ENCODE results near the gene PMEPA1.
A peak's percentile ranks its signal among the peaks of the same experiment; 100 is the strongest.

Gene PMEPA1, protein sequence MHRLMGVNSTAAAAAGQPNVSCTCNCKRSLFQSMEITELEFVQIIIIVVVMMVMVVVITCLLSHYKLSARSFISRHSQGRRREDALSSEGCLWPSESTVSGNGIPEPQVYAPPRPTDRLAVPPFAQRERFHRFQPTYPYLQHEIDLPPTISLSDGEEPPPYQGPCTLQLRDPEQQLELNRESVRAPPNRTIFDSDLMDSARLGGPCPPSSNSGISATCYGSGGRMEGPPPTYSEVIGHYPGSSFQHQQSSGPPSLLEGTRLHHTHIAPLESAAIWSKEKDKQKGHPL

GRCh38 chr20:57709823-57710799 lies at the start of gene PMEPA1:
Gene PMEPA1, minus strand, starts transcription at chr20:57710015. Its CDS starts 433 bp downstream, at chr20:57709582.
- peak; percentile 14 to 91 (median 76) for DNase-seq

DNA sequence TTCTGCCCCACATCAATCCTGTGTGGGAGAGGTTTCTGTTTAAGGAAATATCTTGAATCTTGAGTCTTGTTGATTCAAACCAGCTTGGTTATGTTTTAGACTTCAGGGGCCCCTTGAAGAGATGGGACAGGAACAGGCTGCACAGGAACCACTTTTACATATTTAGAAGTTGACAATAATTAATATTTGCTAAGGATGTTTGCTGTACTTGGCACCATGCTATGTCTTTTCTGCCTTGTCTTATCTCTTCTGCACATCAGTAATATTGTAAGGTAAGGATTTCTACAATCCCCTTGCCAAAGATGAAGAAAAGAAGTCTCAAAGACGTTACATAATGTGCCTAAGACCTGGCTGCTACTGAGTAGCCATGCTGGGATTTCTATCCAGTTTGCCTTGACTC lies 48.0 kb upstream of the PMEPA1 start:
- DNase-seq, result no peak

DNA sequence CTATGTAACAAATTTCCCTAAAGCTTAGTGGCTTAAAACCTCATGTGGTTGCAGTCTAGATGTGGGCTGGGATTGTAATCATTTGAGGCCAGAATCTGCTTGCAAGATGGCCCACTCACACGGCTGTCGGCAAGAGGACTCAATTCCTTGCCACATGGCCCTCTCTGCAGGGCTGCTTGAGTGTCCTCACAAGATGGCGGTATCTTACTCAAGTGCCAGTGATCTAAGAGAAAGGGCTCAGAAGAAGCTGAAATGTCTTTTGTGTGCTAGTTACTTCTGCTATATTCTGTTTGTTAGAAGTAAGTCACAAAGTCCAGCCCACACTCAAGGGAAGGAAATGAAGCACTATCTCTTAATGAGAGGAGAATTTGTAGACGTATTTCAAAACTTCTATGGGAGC lies 47.1 kb upstream of the PMEPA1 start:
- DNase-seq, result no peak

DNA sequence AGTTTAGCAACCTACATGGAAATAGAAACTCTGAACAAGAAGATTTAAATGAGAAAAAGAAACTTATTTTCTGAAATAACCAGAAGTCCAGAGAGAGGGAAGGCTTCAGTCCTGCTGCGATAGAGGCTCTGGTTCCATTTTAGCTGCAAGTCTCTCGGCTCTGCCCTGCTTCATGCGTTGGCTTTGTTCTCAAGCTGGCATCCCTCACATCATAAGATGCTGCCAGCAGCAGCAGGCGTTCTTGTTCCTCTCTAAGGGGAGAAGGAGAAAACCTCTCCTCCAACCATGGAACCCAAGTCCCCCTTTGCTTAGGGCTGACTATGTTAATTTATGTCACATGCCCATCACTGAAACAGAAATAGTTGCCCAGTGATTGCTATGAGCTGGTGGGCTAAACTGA lies 46.4 kb upstream of the PMEPA1 start:
- DNase-seq, result no peak

DNA sequence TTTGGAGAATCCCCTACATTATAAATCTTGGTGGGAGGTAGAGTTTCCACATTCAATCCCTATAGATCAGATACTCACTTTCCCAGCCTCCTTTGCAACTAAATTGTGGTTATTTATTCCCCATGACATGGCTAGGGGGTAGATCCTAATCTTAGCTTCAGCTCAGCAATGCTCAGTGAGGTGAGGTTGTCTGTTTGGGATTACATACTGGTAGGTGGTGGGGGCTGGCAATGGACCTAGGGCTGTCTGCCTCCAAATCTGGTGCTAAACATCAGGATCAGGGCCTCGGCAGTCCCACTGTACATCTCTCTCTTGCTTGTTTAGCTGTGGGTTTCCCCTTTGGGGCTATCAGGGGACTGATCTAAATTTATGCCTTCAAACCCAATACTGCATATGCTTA lies 45.8 kb upstream of the PMEPA1 start:
- DNase-seq, result no peak

GRCh38 chr20:57754190-57754589 lies 44.4 kb upstream of the PMEPA1 start:
- DNase-seq, result no peak

DNA sequence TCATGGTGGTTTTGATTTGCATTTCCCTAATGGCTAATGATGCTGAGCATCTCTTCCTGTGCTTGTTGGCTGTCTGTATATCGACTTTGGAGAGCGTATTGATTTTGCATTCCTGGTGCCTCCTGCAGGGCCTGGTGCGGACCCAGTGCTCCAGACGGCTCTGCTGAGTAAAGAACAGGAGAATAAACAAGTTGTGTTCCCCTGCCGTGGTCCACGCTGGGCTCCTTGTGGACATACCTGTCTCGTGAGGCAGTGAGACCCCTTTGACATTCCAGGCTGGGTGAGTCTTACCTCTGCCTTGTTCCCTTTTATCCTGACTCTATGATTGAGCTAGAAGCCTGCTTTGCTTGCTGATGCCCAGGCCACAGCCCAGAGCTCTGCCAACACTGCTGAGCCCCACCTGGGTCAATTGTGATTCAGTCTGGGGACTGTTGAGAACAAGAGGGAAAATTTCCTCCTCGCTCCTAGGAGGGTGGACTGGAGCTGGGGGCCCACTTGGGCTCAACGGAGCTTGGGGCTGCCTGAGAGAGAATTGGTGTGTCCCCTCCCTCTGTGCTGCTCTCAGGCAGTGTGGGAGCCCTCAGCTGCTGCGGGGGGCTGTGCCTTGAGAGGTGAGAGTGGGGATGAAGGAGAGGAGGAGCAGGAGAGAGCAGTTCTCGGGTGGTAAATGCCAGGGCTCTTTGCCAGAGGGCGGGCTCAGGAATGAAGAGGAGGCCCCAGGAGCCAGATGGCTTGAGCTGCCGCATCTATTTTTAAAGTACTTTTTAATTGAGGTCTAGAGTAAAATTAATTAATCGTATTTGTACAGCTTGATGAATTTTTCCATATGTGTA lies 43.7 kb upstream of the PMEPA1 start:
- DNase-seq, result no peak

- no peak for DNase-seq
Measured at GRCh38 chr20:57751411-57751810, 41.6 kb upstream of the PMEPA1 start.

DNA sequence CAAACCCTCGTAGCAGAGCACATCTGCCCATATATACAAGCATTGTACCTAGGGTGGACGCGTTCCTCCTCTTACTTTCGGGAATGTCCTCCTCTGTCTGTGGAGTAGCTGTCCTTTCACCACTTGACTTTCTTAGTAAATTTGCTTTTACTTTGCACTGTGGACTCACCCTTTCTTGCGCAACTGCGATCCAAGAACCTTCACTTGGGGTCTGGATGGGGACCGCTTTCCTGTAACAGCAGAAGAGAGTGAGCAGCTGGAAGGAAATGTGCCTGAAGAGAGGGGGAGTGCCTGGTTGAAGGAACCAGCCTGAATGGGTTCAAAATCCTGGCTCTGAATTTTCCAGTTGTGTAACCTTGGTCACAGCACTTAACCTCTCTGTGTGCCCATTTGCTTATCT lies 40.1 kb upstream of the PMEPA1 start:
- no peak for DNase-seq

DNA sequence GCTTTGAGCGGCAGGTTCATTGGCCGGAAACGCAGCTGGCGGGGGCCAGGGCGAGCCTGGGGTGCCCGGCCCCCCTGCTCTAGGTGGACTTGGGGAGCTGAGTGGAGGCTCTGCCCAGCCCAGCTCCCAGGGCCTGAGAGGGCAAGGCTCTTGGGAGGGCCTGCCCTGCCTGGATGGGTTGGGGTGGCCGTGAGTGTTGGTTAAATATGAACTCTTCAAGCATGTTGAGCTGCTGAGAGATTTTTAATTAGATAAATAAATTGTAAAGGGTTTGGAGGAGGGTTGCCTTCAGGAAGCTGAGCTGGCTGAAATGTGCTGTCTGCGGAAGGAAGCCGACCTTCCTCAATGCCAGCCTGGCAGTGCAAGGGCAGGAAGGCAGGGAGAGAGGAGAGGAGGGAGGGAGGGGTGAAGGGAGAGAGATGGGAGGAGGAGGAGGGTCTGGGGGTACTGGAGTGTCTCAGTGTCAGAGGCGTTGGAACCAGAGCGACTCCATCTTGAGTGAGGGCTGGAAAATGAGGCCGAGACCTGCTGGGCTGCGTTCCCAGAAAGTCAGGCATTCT lies 39.4 kb upstream of the PMEPA1 start:
- peak in 1 of 14 donors; percentile 31 for DNase-seq

DNA sequence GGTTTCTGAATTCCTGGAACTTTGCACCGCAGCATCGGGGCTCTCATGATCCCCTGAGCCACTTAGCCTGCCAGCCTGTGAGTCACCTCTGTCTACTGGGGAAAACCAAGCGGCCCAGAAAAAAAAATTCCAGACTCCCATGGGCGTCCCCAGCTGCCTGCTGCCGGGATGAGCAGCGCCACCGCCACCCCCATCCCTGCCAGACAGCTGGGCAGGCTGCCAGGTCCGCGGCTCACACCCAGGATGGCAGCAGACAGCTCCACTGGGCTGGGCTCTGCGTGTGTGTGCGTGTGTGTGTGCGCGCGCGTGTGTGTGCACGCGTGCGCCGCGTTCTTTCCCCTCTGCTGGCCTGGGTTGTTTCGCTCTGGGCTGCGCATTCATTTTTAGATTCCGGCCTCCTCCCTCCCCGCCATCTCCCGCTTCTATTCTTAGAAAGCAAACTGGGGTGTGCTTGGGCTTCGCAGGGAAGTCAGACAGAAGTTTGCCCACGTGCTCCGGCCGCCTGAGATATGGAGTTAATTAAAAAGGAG lies 38.9 kb upstream of the PMEPA1 start:
- peak in 12 of 14 donors; percentile 14 to 83 (median 54) for DNase-seq

- DNase-seq, result no peak
Measured at GRCh38 chr20:57747861-57748481, 38.2 kb upstream of the PMEPA1 start.

DNA sequence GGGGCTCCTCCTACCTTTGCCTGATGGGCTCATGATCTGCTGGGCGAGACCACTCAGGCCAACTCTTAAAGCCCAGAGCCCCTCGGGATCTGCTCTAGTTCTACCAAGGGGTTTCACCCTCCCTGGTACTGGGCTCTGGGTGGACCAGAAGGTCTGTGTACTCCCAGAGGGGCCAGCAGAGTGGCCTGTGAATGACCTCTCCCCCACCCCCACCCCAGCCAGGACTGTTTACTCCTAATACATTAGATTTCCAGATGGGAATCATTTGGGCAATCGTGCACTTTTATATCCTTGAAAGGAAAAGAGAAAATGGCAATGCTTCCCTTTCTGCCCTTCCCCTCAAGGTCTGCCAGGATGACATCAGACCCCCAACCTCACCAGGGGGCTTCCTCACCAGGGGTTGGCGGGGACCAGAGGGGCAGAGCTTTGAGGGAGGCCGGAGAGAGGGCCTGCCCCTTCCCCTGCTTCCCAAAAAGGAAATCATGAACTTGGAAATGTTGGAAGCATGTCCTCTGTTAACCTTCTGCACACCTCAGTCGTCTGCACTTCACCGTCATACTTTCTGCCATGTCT lies 37.1 kb upstream of the PMEPA1 start:
- no peak for DNase-seq

DNA sequence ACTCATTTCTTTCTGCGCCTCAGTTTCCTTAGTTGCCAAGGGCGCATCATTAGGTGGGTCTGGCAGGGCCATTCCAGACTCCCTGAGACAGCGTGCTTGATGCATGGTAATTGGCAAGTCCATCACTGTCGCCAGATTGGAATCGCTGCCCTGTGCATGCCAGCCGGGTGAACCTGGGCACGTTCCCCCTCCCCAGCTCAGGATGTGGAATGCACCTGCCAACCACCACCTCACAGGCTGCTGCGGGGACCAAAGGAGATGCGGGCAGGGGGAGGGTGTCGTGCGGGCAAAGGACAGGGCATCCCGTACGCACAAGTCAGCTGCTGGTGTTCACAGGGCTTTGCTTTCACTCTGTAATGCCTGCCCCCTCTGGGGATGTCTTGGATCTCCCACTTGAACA lies 36.4 kb upstream of the PMEPA1 start:
- no peak for DNase-seq

DNA sequence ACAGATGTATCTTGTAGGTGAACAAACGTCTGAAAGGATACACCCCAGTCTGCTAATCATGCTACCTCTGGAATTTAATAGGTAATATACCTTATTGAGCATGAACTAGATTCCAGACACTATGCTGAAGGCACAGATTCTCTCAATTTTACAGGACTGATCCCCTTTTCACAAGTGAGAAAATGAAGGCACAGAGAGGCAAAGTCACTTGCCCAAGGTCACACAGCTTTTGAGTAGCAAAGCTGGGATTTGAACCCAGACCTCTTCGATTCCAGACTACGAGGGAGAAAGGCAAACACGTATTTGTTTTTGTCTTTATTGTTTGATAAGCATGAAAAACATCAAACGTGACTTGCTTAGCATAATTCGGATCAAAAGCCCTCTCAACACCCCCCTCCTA lies 34.4 kb upstream of the PMEPA1 start:
- DNase-seq, result no peak

DNA sequence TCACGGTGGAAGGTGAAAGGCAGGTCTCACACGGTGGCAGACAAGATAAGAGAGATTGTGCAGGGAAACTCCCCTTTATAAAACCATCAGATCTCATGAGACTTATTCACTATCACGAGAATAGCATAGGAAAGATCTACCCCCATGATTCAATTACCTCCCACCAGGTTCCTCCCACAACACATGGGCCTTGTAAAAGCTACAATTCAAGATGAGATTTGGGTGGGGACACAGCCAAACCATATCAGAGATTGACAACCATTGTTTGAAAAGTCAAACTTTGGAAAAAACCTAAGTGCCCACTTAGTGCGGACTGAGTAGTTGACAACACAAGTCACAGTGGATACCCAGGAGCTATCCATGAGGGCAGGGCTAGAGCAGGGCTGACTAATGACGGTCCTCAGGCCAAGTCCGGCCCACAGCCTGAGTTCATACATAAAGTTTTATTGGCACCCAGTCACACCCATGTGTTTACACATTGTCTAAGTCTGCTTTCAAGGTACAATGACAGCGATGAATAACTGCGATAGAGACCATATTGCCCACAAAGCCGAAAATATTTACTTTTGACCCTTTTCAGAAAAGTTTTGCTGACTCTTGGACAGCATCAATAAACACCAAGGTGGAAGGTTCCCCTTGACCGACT lies 33.8 kb upstream of the PMEPA1 start:
- DNase-seq, result no peak

DNA sequence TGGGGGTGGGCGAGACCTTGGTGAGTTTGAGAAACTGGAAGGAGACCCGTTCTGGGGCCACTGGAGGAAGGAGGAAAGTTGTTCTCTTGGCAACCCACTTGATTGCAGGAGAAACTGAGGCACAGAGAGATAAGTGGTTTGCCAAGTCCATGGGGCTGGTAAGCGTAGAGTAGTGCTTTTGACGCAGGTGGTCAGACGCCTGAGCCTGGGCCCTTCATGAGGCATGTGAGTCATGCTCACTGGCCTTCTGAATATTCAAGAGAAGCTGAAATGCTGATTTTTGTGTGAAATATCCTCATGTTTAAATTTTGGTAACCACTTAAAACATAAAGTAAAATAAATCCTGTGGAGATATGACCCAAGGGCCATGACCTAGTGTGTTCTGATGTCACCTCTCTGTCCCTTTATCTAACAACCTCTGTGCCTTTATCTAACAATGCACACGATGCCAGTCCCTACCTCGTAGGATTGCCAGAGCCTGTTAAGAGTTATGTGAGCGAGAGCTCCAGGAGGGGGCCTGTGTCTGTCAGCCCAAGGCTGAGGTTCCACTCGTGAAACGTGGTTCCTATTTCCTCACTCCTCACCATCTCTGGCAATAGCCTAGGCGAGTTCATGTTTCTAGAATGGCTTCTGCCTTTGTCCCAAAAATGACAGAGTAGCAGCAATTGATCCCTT lies 32.8 kb upstream of the PMEPA1 start:
- DNase-seq, result no peak

DNA sequence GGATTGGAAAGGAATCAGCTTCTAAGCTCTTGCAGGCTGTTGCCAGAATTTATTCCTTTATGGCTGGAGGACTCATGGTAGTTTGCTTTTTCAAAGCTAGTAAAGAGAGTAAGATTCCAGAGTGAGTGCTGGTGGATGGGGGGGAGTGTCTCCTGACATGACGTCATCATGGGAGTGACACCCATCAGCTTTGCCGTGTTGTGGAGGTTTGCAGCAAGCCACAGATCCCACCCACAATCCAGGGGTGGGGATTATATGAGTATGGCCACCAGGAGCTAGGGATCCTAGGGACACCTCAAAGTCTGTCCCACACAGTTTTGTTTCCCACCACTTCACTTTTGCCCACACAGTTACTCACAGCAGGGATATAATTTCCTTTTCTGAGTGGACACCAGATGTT lies 28.7 kb upstream of the PMEPA1 start:
- DNase-seq, result no peak

DNA sequence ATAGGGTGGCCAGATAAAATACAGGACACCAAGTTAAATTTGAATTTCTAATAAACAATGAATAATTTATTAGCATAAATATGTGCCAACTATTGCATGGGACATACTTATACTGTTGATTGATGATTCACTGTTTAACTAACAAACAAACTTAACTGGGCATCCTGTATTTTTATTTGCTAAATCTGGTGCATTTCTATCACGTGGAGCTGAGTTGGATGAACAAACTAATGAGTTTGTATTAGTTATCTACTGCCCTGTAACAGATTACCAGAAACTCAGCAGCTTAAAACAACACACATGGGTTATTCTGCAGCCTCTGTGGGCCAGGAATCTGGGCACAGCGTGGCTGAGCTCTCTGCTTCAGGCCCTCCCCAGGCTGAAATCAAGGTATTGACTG lies 28.2 kb upstream of the PMEPA1 start:
- no peak for DNase-seq

DNA sequence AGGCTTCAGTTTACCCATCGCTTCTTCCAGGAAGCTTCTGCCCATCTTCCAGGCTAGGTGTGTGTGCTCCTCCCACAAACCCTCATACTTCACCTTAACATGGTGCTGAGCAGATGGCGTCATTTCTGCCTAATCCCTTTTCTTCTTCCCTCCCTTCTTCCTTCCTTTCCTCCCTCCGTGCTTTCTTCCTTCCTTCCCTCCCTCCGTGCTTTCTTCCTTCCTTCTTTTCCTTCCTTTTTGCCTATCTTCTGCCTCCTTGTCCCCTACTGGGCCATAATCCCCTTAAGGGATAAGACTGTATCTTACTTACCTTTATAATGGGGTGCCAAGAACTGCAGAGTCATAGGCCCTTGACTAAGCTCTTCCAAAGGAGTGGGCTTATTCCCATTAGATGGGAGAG lies 27.5 kb upstream of the PMEPA1 start:
- DNase-seq, result no peak
